EH (cell line): ENCODE data around the gene UBXN10.

Experiments used
- DNase-seq: peaks from one replicate; pipeline ENCODE4 v3.0.0-alpha.2; 2015; ENCODE audit warnings: low read depth

UBXN10 gene, protein sequence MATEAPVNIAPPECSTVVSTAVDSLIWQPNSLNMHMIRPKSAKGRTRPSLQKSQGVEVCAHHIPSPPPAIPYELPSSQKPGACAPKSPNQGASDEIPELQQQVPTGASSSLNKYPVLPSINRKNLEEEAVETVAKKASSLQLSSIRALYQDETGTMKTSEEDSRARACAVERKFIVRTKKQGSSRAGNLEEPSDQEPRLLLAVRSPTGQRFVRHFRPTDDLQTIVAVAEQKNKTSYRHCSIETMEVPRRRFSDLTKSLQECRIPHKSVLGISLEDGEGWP

DNA sequence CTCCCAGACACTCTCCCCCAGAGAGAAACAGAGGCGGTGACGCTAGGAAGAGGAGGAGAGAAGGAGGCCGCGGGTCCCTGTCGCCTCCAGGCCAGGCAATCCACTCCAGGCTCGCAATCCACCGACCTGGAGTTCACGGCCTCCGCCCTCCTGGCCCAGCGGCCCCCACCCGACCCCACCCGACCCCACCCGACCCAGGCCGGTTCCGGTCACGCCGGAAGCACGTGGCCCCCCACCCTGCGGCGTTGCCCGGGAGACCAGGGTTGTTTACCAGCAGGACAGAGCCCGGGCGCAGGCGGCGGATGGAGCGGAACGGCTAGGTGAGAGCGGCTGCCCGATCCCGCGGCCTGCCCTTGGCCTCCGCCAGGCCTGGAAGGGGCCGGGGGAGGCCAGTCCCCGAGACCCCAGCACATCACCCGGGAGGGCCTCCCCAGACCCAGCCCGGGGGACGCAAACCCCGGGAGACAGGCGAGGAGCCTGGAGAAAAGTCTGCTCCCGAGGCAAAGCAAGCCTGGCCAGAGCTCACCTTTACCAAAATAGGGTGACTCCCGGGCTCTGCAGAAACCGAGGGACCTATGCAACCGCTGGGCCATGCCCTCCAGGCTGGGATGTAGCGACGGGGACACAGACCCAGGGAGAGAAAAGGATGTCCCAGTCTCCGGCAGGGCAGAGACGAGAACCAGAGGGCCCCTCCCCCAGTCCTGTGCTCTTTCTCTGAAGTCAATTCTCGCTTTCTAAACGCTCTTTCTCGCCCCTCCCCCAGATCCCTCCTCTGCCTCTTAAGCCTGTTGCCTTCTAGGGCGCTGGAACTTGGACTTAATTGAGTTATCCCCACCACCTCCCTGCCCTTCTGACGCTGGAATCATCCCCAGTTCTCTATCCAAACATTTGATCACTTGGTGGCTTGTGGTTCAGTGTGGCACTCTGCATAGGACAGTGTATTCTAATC is at the start of gene UBXN10, which contains the start of gene PLA2G2C:
TSS of gene UBXN10 (plus strand) at position 263 of the 949 bp plus-strand sequence. CDS start 4,466 bp downstream, outside the sequence.
TSS of gene PLA2G2C (minus strand) at position 685 of the 949 bp plus-strand sequence. CDS start 9,155 bp downstream, outside the sequence.
- DNase-seq, result no peak

DNA sequence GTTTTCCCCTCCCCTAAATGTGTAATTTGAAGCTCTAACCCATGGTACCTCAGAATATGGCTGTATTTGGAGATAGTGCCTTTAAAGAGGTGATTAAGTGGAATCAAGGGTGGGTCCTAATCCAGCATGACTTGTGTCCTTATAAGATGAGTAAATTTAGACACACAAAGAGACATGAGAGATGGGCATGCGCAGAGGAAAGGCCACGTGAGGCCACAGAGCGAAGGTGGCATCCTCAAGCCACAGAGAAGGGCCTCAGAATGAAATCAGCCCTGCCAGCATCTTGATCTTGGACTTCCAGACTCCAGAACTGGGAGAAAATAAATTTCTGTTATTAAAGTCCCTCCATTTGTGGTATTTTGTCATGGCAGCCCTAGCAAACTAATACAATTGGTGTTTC is 49.6 kb upstream of the UBXN10 start:
- no peak for DNase-seq

- no peak for DNase-seq
These were observed 48.8 kb upstream of the UBXN10 start for GRCh38 chr1:20137055-20137454.

DNA sequence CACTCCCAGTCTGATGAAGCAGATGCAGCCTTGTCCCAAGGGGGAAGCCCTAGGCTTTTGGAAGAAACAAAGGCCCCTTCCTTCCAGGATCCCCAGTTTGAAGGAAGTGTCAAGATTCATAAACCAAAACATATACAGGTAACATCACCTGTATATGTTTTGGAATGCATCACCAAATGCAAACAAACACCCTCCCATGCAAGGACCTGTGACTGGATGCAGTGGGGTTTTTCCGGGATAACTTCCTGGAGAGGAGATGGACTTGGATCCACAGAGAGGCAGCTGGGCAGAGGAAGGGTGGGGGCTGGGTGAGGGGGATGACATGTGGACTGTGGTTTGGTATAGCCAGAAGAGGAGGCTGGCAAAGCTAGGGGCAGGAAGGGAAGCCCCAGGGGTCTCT is 48.3 kb upstream of the UBXN10 start:
- no peak for DNase-seq

- no peak for DNase-seq
These were observed 47.5 kb upstream of the UBXN10 start for GRCh38 chr1:20138346-20138745.

DNA sequence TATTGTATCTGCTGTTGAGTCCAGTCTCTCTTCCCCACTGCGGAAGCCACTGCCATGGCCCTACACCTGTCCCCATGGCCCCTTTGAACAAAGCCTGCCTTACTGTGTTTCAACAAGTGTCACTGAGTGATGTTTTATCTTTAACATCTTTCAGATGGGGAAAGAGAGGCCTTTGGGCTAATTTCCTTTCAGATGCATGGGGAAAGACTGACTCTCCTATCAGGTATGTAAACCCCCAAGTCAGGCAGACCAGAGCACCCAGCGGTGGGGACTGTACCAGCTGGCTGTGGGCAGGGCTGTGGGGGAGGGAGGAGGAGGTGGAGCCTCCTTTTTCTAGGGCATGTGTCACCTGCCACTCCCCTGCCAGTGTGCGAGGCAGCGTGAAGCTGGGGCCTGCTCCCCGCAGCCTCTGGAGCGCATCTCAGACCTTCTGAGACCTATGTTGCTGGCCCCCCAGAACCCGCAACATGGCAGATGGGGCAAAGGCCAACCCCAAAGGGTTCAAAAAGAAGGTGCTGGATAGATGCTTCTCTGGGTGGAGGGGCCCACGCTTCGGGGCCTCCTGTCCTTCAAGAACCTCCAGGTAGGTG is 46.8 kb upstream of the UBXN10 start, which contains the start of gene PLA2G2F:
TSS of gene PLA2G2F (plus strand) at position 363 of the 590 bp plus-strand sequence. CDS start at position 468, 105 bp downstream.
- DNase-seq, result no peak

GRCh38 chr1:20139776-20140612 is 45.9 kb upstream of the UBXN10 start:
- DNase-seq, result no peak

- no peak for DNase-seq
These were observed 44.9 kb upstream of the UBXN10 start for GRCh38 chr1:20141001-20141400.

DNA sequence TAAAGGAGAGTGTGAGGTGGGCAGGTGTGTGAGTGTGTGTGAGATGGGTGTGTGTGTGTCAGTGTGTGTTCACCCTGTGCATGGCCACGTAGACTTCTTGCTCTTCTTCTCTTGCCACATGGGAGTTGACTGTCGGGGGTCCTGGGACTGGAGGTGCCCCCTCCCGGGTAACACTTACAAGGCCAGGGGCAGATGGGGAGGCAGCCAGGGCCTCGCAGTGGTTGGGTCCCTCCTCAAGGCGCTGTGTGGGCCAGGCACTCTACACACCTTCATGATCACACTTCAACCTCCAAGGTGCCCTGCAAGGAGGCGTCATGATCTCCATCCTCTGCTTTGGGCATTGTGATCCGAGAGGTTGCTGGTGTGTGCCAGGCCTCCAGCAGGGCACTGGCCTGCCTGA is 44.4 kb upstream of the UBXN10 start:
- no peak for DNase-seq

- DNase-seq, result no peak
These were observed 43.7 kb upstream of the UBXN10 start for GRCh38 chr1:20142001-20142710.

DNA sequence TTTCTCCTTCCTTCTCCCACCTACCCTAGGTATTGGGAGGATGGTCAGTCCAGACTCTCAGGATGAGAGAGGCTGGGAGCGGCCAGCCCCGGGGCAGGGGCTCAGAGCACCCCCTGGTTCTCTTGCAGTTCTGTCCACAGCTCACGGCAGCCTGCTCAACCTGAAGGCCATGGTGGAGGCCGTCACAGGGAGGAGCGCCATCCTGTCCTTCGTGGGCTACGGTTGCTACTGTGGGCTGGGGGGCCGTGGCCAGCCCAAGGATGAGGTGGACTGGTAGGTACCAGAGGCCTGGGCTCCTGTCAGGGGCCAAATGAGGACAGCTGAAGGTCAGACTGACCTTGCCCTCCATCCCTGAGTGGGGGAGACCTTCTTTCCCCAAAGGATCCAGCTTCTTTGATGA is 42.6 kb upstream of the UBXN10 start:
- DNase-seq, result no peak

- DNase-seq, result no peak
These were observed 41.9 kb upstream of the UBXN10 start for GRCh38 chr1:20143734-20144565.

DNA sequence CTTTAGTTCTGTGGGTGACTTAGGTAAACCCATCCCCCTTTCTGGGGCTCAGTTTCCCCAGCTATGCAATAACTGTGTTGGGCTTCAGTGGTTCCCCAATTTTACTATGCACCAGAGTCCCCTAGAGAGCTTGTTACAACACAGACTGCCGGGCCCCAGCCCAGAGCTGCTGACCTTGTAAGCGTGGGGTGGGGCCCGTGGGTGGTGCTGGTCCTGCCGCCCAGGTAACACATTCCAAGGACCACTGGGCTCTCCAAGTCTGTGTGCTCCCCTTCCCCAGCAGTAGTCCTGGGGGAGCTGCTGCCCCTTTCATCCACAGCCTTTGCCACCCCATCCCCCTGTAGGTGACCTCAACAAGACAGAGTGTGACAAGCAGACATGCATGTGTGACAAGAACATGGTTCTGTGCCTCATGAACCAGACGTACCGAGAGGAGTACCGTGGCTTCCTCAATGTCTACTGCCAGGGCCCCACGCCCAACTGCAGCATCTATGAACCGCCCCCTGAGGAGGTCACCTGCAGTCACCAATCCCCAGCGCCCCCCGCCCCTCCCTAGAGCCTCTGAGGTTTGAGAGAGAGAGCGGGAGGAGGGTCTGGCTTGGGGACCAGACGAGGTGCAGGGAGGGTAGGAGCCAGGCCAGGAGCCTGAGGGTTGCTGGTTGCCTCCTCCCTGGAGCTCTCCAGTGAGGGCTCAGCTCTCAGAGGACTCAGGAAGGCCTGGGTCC is 37.9 kb upstream of the UBXN10 start:
- DNase-seq, result no peak

DNA sequence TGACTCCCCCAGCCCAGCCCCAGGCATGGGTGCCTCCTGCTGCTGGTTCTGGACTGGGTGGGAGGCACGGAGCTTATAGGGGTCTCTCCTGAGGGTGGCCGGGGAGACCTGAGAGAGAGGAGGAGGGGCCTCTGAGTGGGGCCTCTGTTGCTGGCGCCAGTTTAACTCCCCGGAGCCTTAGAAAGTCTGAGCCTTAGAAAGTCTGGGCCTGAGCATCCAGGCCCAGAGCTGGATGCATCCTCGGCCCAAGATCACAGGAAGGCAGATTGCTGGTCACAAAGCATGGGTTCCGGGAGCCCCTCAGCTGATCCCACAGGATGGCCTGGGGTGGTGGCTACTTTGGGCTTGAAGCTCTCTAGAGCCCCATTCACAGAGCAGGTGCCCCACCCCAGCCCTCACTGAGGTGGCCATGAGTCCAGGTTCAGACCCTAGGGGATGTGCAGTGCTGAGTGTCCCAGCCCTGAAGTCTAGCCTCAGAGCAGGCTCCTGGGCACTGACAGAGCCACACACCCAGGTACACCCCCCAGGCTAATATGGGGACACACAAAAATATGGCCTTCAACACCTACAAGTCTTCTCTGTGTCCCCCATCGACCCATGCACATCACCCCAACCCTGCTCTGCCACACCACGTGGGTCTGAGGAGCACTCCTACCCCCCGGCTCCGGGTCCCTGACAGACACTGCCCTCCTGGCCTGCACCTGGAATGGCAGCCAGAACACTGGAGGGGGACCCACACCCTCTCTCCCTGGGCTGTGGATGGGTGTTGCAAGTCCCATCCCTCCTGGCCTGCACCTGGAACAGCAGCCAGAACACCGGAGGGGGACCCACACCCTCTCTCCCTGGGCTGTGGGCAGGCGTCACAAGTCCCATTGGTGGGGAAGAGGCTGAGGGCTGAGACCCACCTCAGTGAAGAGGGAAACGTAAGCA is 37.1 kb upstream of the UBXN10 start:
- DNase-seq, result no peak

GRCh38 chr1:20149601-20150325 is 36.1 kb upstream of the UBXN10 start:
- DNase-seq, result no peak

- DNase-seq, result no peak
These were observed 35.6 kb upstream of the UBXN10 start for GRCh38 chr1:20150326-20150705.

GRCh38 chr1:20150969-20151368 is 34.9 kb upstream of the UBXN10 start:
- DNase-seq, result no peak
